ENCODE results near the gene PLEKHM3.

- no peak for TF ChIP-seq POLR2A (IDR thresholded peaks at IDR 0.05; ENCODE audit: extremely low read depth, insufficient read length)
- TF ChIP-seq, protein P1, sequence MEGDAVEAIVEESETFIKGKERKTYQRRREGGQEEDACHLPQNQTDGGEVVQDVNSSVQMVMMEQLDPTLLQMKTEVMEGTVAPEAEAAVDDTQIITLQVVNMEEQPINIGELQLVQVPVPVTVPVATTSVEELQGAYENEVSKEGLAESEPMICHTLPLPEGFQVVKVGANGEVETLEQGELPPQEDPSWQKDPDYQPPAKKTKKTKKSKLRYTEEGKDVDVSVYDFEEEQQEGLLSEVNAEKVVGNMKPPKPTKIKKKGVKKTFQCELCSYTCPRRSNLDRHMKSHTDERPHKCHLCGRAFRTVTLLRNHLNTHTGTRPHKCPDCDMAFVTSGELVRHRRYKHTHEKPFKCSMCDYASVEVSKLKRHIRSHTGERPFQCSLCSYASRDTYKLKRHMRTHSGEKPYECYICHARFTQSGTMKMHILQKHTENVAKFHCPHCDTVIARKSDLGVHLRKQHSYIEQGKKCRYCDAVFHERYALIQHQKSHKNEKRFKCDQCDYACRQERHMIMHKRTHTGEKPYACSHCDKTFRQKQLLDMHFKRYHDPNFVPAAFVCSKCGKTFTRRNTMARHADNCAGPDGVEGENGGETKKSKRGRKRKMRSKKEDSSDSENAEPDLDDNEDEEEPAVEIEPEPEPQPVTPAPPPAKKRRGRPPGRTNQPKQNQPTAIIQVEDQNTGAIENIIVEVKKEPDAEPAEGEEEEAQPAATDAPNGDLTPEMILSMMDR (IDR thresholded peaks at IDR 0.05; ENCODE audit: low read depth, low read length), result no peak
Observed at GRCh38 chr2:207898354-207898695, 127.0 kb downstream of the PLEKHM3 start.
